A673 (cell line): ENCODE measurements around the gene WDR27. TPM values are rescaled to one million over a fixed set of nuclear protein-coding genes. Genes with fewer than 3 reads are reported as not detected.

Source experiments
- BruUV-seq: library from RNA; stranded (reverse); fragments of 400-500 nt; replicated peaks from 2 replicates; lab custom pipeline; 2021; lab: Mats Ljungman, UMichigan
- CTCF ChIA-PET: fragments of 300-600 bp; sonication (Branson Sonifier 250); formaldehyde crosslinking; loops from one replicate; lab custom pipeline; 2022; ENCODE audit warnings: antibody characterized with exemption; lab: Charles Lee
- POLR2A ChIA-PET: fragments of 300-600 bp; sonication (Branson Sonifier 250); formaldehyde crosslinking; loops from one replicate; lab custom pipeline; 2022; ENCODE audit warnings: antibody characterized with exemption; ENCODE audit not compliant: low non-redundant PET; lab: Charles Lee
- DNase-seq: peaks from one replicate; pipeline ENCODE4 v3.0.0-alpha.2; 2015; ENCODE audit warnings: low spot score
- H3K27ac ChIP-seq: fragments of 200-600 bp; sonication (generic); 2 replicates; pipeline ENCODE4 v1.5.1; 2016; ENCODE audit warnings: mixed run types, low read depth, mild to moderate bottlenecking, mixed read lengths, antibody characterized with exemption, low read length; ENCODE audit not compliant: poor library complexity, severe bottlenecking
- H3K27me3 ChIP-seq: fragments of 200-600 bp; sonication (generic); replicated peaks from 2 replicates; pipeline ENCODE4 v1.6.1; 2017; ENCODE audit warnings: mixed run types, low read depth, mild to moderate bottlenecking, mixed read lengths, antibody characterized with exemption, low read length; ENCODE audit not compliant: insufficient read depth, poor library complexity
- H3K36me3 ChIP-seq: fragments of 200-600 bp; sonication (generic); 2 replicates; pipeline ENCODE4 v1.6.1; 2016; ENCODE audit warnings: mixed run types, mild to moderate bottlenecking, mixed read lengths, antibody characterized with exemption, low read length; ENCODE audit not compliant: insufficient read depth, poor library complexity, severe bottlenecking
- H3K4me1 ChIP-seq: fragments of 200-600 bp; sonication (generic); 2 replicates; pipeline ENCODE4 v1.6.1; 2017; ENCODE audit warnings: mixed run types, mild to moderate bottlenecking, mixed read lengths, antibody characterized with exemption, low read length; ENCODE audit not compliant: insufficient read depth, poor library complexity, severe bottlenecking
- H3K4me3 ChIP-seq: fragments of 200-600 bp; sonication (generic); 2 replicates; pipeline ENCODE4 v1.5.1; 2016; ENCODE audit warnings: low read depth, mixed run types, mild to moderate bottlenecking, mixed read lengths, low read length; ENCODE audit not compliant: poor library complexity, severe bottlenecking
- H3K9me3 ChIP-seq: fragments of 200-600 bp; sonication (generic); 2 replicates; pipeline ENCODE4 v1.6.1; 2016; ENCODE audit warnings: mixed run types, low read depth, mild to moderate bottlenecking, mixed read lengths, antibody characterized with exemption, low read length; ENCODE audit not compliant: poor library complexity, severe bottlenecking
- EZH2 ChIP-seq: fragments of 200-600 bp; sonication (generic); IDR thresholded peaks from 2 replicates; pipeline ENCODE4 v1.6.1; 2017; ENCODE audit warnings: borderline replicate concordance, low read depth, mild to moderate bottlenecking, mixed read lengths, antibody characterized with exemption, low read length; ENCODE audit not compliant: poor library complexity, severe bottlenecking
- intact Hi-C: fragments of 100-400 bp; cut with micrococcal nuclease; formaldehyde crosslinking; loops from one replicate; pipeline ENCODE4 v1.10.0; 2022; ENCODE audit not compliant: unreplicated experiment
- total RNA-seq: library from RNA; stranded (reverse); gene quantifications from 2 replicates; pipeline ENCODE4 v1.2.3, GENCODE V29; 2021
- TF ChIP-seq, protein P1 (sequence below): fragments of 300-800, 200-600 bp; sonication (generic); conservative IDR thresholded peaks from 2 replicates; pipeline ENCODE4 v1.5.1; 2017; ENCODE audit warnings: low read depth, mild to moderate bottlenecking, antibody characterized with exemption, low read length, moderate library complexity, mixed read lengths

The WDR27 gene
- total RNA-seq, 1 experiment from 2014 or later = 77.3 TPM

DNA sequence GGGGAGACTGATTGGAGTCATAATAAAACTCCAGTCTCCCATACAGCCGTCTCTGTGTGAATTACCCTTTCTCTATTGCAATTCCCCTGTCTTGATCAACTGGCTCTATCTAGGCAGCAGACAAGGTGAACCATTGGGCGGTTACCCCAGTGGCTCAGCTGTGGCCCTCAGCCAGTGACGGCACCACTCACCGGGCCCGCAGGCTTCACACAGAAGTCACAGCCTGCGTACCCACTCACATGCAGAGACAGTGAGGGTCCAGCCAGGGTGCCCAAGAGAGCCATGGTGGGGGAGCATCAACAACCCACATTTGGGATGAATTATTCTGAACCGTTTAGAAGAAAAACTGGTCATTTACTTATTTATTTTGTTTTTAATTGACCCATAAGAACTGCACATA is 78.5 kb downstream of the WDR27 start:
- DNase-seq = no peak
- no peak overlapping the region for H3K27ac ChIP-seq
- H3K27me3 ChIP-seq = no peaks in the 10 kb centered on the region
- H3K4me3 ChIP-seq = no peak overlapping the region
- intact Hi-C loops = no loop called here
- no peaks in the 10 kb centered on the region for H3K36me3 ChIP-seq
- no peaks in the 10 kb centered on the region for H3K4me1 ChIP-seq
- ChIA-PET CTCF (no interaction called here), POLR2A (no interaction called here)
- H3K9me3 ChIP-seq = no peaks in the 10 kb centered on the region
- TF ChIP-seq, protein P1, sequence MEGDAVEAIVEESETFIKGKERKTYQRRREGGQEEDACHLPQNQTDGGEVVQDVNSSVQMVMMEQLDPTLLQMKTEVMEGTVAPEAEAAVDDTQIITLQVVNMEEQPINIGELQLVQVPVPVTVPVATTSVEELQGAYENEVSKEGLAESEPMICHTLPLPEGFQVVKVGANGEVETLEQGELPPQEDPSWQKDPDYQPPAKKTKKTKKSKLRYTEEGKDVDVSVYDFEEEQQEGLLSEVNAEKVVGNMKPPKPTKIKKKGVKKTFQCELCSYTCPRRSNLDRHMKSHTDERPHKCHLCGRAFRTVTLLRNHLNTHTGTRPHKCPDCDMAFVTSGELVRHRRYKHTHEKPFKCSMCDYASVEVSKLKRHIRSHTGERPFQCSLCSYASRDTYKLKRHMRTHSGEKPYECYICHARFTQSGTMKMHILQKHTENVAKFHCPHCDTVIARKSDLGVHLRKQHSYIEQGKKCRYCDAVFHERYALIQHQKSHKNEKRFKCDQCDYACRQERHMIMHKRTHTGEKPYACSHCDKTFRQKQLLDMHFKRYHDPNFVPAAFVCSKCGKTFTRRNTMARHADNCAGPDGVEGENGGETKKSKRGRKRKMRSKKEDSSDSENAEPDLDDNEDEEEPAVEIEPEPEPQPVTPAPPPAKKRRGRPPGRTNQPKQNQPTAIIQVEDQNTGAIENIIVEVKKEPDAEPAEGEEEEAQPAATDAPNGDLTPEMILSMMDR = no peak
- no peak for TF ChIP-seq EZH2
- BruUV-seq = no TSS peak

DNA sequence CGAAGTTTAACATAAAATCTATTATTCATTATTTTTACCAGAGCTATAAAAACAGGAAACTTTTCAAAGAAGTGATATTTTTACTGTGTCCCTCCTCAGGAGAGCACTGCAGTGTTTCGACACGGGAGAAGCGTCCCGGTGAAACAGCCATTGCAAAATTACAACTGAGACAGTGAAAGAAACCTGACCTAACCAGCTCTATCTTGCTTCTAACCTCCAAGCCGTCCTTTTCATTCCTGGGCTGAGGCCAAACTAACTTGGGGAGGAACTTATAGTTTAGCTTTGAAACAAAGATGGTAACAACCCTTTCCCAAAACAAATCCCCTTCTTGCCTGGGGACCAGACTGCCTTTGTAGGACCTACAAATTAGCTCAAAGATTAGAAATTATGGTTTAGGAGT is 79.2 kb downstream of the WDR27 start:
- Histone ChIP-seq H3K36me3 (no peaks in the 10 kb centered on the region), H3K4me1 (no peaks in the 10 kb centered on the region), H3K9me3 (no peaks in the 10 kb centered on the region), H3K4me3 (no peak overlapping the region), H3K27ac (no peak overlapping the region), H3K27me3 (no peaks in the 10 kb centered on the region)
- TF ChIP-seq EZH2 = no peak
- TF ChIP-seq, protein P1 = no peak
- intact Hi-C loops = no loop called here
- POLR2A ChIA-PET = no interaction called here
- no TSS peak for BruUV-seq
- CTCF ChIA-PET = no interaction called here
- no peak for DNase-seq

DNA sequence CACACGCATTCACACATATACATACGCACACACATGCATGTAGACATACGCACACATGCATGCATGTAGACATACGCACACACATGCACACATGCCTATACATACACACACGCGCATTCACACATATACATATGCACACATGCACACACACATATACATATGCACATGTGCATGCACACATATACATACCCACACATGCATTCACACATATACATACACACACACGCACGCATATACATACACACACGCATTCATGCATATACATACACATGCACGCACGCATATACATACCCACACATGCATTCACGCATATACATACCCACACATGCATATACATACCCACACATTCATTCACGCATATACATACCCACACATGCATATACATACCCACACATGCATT is 80.5 kb downstream of the WDR27 start:
- TF ChIP-seq EZH2 = no peak
- TF ChIP-seq, protein P1 = no peak
- H3K36me3 ChIP-seq = no peaks in the 10 kb centered on the region
- no peaks in the 10 kb centered on the region for H3K9me3 ChIP-seq
- intact Hi-C loops = no loop called here
- H3K4me1 ChIP-seq = no peaks in the 10 kb centered on the region
- POLR2A ChIA-PET = no interaction called here
- no peaks in the 10 kb centered on the region for H3K27me3 ChIP-seq
- CTCF ChIA-PET = no interaction called here
- no peak overlapping the region for H3K27ac ChIP-seq
- DNase-seq = no peak
- no TSS peak for BruUV-seq
- no peak overlapping the region for H3K4me3 ChIP-seq
